AG09309 (cell line): ENCODE data around the gene CDH12.
A peak's percentile ranks its signal among the peaks of the same experiment; 100 is the strongest.

Experiments
- DNase-seq: peaks from one replicate; pipeline ENCODE4 v3.0.0-alpha.2; 2010; ENCODE audit warnings: low read depth
- H3K4me3 ChIP-seq: 2 replicates; pipeline ENCODE4 v1.5.1; 2011; ENCODE audit warnings: mild to moderate bottlenecking, low read depth, low read length, moderate library complexity; ENCODE audit not compliant: control insufficient read depth
- TF ChIP-seq, protein P1 (sequence below): IDR thresholded peaks from 2 replicates; pipeline ENCODE4 v1.5.1; 2011; ENCODE audit warnings: mild to moderate bottlenecking, low read depth, low read length, inconsistent platforms; ENCODE audit not compliant: insufficient read depth, control insufficient read depth; ENCODE audit errors: missing control alignments

CDH12 gene

DNA sequence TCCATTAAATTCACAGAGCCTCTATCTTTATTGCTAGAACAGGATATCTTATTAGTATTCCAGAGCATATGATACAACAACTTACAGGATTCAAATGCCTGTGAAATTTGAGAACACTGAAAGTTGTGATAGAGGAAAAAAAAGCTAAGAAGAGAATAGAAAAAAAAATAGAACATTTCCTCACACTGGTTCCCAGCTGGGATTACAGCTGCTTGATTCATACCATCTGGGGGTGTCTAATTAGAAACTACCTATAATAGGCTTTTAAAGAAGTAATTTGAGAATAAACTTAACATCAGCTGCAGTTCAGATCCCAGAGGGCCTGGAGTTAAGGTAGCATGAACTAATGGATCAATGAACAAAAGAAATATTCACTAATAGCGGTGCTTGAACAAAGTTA is 922.0 kb downstream of the CDH12 start:
- TF ChIP-seq, protein P1, sequence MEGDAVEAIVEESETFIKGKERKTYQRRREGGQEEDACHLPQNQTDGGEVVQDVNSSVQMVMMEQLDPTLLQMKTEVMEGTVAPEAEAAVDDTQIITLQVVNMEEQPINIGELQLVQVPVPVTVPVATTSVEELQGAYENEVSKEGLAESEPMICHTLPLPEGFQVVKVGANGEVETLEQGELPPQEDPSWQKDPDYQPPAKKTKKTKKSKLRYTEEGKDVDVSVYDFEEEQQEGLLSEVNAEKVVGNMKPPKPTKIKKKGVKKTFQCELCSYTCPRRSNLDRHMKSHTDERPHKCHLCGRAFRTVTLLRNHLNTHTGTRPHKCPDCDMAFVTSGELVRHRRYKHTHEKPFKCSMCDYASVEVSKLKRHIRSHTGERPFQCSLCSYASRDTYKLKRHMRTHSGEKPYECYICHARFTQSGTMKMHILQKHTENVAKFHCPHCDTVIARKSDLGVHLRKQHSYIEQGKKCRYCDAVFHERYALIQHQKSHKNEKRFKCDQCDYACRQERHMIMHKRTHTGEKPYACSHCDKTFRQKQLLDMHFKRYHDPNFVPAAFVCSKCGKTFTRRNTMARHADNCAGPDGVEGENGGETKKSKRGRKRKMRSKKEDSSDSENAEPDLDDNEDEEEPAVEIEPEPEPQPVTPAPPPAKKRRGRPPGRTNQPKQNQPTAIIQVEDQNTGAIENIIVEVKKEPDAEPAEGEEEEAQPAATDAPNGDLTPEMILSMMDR: no peak
- H3K4me3 ChIP-seq: no peak overlapping the region
- no peak for DNase-seq

DNA sequence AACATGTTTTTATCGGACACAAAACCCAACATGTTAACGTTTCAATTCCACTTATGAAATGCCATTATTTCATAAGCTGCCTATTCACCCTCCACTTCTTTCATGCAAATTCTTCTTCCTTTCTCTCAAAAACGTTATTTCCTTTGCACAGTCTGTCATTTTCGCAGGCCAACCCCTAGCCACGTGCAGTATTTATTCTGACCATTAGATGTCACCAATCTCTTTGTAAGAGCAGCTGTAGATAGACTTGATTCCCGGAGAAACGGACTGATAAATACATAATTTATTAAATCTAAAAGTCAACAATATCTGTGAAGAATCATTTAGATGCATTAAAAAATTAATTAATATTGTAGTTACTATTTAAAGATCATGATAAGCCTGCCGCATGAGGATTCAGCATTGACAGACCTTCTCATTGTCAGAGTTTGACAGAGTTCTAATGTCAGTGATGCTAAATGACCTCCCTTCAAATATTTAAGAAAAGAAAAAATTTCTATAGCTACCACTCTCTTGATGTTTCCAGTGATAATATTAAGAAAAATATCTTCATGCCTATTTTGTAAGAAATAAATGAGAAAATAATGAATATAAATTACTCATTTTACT is 933.6 kb downstream of the CDH12 start:
- no peak for DNase-seq
- H3K4me3 ChIP-seq: no peak overlapping the region
- TF ChIP-seq, protein P1: peak; percentile 10

DNA sequence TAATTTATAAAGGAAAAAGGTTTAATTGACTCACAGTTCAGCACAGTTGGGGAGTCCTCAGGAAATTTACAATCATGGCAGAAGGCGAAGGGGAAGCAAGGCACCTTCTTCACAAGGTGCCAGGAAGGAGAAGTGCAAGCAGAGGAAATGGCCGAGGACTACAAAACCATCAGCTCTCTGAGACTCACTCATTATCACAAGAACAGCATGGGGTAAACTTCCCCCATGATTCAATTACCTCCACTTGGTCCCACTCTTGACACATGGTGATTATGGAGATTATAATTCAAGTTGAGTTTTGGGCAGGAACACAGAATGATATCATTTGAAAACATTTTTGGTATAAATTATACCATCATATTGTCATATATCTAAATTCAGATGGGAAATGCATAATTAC is 934.7 kb downstream of the CDH12 start:
- H3K4me3 ChIP-seq: no peak overlapping the region
- DNase-seq: no peak
- TF ChIP-seq, protein P1: no peak

DNA sequence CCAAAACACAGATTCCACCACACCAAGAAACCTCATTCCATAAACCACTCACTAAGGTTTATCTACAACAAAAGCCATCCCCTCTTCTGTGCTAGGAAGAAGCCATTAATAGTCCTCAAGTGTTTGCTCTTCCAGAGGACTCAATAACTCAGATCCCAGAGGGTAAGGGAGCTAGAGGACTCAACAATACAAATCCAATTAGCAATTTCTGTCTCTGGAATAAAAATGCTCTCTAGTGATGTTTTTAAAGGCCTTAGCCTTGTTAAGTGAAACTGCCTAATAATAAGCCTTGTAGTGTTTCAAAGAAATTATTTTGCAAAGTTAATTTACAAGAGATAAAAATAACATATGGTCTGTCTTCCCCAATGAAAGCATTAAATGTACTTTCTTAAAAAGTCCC is 942.4 kb downstream of the CDH12 start:
- TF ChIP-seq, protein P1: no peak
- H3K4me3 ChIP-seq: no peak overlapping the region
- no peak for DNase-seq

DNA sequence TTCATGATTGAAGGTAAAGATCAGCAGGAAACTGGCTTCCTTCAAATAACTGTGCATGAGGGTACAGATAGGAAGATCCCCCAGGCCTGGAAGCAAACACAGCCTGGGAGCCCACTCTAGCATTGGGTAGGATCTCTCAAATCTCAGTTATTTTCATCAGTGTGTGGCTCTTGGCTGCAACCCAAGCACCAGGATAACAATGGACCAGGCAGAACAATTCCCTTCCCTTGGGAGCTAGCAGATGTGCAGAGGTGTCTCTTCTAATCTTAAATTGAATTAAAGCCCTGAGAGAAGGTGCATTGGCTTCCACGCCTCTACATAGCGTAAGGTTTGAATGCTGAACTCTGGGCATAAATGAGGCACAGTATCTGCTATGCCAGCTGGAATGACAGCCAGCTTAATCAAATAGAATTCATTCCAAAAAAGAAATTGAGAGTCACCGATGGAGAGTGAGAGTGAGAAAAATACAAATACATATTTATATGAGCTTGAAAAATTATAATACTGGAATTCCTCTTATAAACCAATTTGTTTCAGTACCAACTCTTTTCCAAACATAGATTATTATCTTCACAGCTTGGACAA is 957.3 kb downstream of the CDH12 start:
- DNase-seq: no peak
- TF ChIP-seq, protein P1: no peak
- H3K4me3 ChIP-seq: no peak overlapping the region

DNA sequence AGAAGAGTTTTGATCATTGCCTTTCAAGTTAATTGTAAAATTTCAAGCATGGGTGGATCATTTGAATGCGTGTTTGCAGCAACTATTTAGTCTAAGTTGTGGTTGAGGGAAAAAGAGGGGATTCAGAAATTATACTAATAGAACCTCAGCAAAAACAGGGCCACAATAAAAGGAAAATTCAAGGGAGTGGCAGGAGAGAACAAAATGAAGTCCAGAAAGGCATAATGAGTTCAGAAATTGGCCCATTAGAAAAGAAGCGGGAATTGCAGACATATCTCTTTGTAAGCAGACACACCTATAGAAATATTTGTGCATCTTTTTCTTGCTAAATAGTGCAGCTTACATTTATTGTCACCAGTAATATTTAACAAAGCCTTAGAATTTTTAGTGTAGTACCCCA is 960.0 kb downstream of the CDH12 start:
- TF ChIP-seq, protein P1: no peak
- no peak for DNase-seq
- H3K4me3 ChIP-seq: no peak overlapping the region
